MM.1S (cell line): Measurements from ENCODE around the gene SLC29A1.

Source experiments
- CTCF ChIP-seq: fragments of 300-600 bp; sonication (generic); IDR thresholded peaks from 2 replicates; pipeline ENCODE4 v1.5.1; 2016; ENCODE audit warnings: antibody characterized with exemption, low read length, mixed read lengths
- EZH2 ChIP-seq: fragments of 300-600 bp; sonication (generic); optimal IDR thresholded peaks from 2 replicates; pipeline ENCODE3; 2017; ENCODE audit warnings: low read depth, mild to moderate bottlenecking, antibody characterized with exemption, low read length, mixed read lengths

GRCh38 chr6:44277763-44278162, 54.4 kb downstream of the SLC29A1 start:
- TF ChIP-seq CTCF (no peak), EZH2 (no peak)
